ENCODE results near the gene GOSR1.
"Not testable (repeated sequence)": the region's sequence is repeated elsewhere in the genome, so short reads cannot be mapped to it uniquely, and the experiment has no call there.

GOSR1 gene

DNA sequence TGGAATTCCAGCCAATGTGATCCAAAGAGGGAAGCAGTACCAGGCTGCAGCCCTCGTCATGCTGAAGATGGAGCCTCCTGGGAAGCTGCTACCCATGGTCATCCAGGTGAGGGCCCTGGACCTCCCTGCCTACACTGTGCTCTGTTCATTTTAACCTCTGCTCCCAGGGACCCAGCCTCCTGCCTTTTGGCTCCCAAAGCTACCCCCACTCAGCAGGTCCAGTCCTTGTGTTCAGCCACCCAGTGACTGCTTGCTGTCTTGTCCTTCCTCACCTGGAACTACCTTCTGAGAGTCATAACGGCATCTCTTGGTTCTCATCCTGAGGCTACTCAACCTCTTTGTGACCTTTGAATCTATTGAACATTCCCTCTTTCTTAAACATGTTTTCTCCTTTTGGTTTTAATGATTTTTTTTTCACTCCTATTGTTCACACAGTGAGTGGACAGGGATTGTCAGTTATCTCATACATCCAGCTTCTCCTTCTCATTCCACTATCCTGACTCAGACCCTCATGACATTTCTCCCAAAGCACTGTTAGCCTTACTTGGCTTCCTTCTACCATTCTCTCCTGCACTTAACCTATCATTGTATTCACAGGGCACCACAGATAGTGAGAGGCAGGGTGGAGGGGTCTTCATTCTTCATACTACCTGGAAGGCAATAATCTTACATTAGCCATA is 53.3 kb downstream of the GOSR1 start:
- H3K4me3 ChIP-seq (ENCODE audit: low read depth, low read length) = no peak overlapping the region
- no peak for DNase-seq (ENCODE audit: low read depth)
- TF ChIP-seq CTCF (IDR thresholded peaks at IDR 0.05; ENCODE audit: insufficient read depth, low read depth, low read length, missing control alignments) = no peak

GRCh38 chr17:30532871-30533270 is 55.7 kb downstream of the GOSR1 start:
- H3K4me3 ChIP-seq (ENCODE audit: low read depth, low read length) = no peak overlapping the region
- no peak for TF ChIP-seq CTCF (IDR thresholded peaks at IDR 0.05; ENCODE audit: insufficient read depth, low read depth, low read length, missing control alignments)
- DNase-seq (ENCODE audit: low read depth) = no peak

DNA sequence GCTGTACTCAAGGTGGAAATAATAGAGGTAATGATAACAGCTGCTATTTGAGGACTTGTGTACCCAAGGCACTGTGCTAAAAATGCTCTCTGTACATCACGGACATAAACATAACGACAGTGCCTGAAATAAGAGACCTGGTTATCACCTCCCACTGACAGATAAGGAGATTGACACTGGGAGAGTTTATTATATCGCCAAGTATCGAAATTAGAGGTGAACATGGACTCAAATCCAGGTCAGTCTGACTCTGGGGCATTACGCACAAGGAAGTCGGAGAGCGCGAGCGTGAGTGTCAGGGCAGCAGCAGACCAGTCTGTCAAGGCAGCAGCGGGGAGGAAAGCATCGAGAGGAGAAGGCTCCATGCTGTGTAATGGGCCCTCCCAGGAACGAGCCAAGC is 57.1 kb downstream of the GOSR1 start:
- no peak for DNase-seq (ENCODE audit: low read depth)
- no peak for TF ChIP-seq CTCF (IDR thresholded peaks at IDR 0.05; ENCODE audit: insufficient read depth, low read depth, low read length, missing control alignments)
- no peak overlapping the region for H3K4me3 ChIP-seq (ENCODE audit: low read depth, low read length)

- no peak for TF ChIP-seq CTCF (IDR thresholded peaks at IDR 0.05; ENCODE audit: insufficient read depth, low read depth, low read length, missing control alignments)
- no peak for DNase-seq (ENCODE audit: low read depth)
- no peak overlapping the region for H3K4me3 ChIP-seq (ENCODE audit: low read depth, low read length)
Observed at GRCh38 chr17:30534938-30535921, 58.0 kb downstream of the GOSR1 start.

DNA sequence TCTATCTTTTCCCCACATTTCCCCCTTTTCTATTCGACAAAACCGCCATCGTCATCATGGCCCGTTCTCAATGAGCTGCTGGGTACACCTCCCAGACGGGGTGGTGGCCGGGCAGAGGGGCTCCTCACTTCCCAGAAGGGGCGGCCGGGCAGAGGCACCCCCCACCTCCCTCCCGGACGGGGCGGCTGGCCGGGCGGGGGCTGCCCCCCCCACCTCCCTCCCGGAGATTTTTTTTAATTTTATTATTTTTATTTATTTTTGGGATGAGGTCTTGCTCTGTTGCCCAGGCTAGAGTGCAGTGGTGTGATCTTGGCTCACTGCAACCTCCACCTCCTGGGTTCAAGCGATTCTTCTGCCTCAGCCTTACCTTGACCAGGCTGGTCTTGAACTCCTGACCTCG is 59.6 kb downstream of the GOSR1 start:
- H3K4me3 ChIP-seq (ENCODE audit: low read depth, low read length); DNase-seq (ENCODE audit: low read depth): not testable (repeated sequence)

DNA sequence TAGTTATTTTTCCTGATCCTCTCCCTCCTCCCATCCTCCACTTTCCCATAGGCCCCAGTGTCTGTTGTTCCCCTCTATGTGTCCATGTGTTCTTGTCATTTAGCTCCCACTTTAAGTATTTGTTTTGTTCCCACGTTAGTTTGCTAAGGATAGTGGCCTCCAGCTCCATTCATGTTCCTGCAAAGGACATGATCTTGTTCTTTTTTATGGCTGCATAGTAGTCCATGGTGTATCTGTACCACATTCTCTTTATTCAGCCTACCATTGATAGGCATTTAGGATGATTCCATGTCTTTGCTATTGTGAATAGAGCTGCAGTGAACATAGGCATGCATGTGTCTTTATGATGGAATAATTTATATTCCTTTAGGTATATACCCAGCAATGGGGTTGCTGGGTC is 60.5 kb downstream of the GOSR1 start:
- DNase-seq (ENCODE audit: low read depth); H3K4me3 ChIP-seq (ENCODE audit: low read depth, low read length): not testable (repeated sequence)

GRCh38 chr17:30541802-30542201 is 64.6 kb downstream of the GOSR1 start:
- no peak overlapping the region for H3K4me3 ChIP-seq (ENCODE audit: low read depth, low read length)
- TF ChIP-seq CTCF (IDR thresholded peaks at IDR 0.05; ENCODE audit: insufficient read depth, low read depth, low read length, missing control alignments) = no peak
- no peak for DNase-seq (ENCODE audit: low read depth)

Data from GM12865 (cell line).